ENCODE measurements around the gene MRO.

MRO gene

GRCh38 chr18:50832754-50833153 lies 12.9 kb upstream of the MRO start:
- Histone ChIP-seq H3K9me3 (ENCODE audit: control insufficient read depth, low read depth, low read length) (no peaks in the 10 kb centered on the region), H3K9ac (ENCODE audit: low read length) (no peak overlapping the region), H3K27me3 (ENCODE audit: control insufficient read depth, insufficient read depth, low read length) (no peaks in the 10 kb centered on the region), H3K36me3 (ENCODE audit: control insufficient read depth, low read depth, low read length) (no peaks in the 10 kb centered on the region), H3K4me3 (ENCODE audit: low read length) (no peak overlapping the region), H3K27ac (ENCODE audit: low read length) (no peak overlapping the region), H3K4me1 (ENCODE audit: control insufficient read depth, low read depth, low read length) (no peaks in the 10 kb centered on the region)

DNA sequence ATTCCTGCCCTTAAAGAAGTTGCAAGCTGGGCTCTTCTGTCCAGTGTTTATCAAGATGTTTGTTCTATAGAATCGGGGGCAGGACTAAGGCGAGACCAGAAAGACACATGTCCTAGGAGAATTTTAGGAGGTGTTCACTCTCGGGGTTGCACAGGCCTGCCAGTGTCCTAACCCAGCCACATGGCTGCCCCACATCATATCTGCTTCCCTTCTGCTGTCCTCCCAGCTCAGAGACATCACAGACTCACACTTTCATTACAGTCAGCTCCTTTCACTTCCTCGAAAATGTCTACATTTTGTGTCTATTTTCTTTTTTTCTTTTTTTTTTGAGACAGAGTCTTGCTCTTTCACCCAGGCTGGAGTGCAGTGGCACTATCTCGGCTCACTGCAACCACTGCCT lies 10.7 kb upstream of the MRO start:
- no peaks in the 10 kb centered on the region for H3K27me3 ChIP-seq (ENCODE audit: control insufficient read depth, insufficient read depth, low read length)
- no peak overlapping the region for H3K9ac ChIP-seq (ENCODE audit: low read length)
- H3K4me1 ChIP-seq (ENCODE audit: control insufficient read depth, low read depth, low read length): no peaks in the 10 kb centered on the region
- no peak overlapping the region for H3K4me3 ChIP-seq (ENCODE audit: low read length)
- H3K9me3 ChIP-seq (ENCODE audit: control insufficient read depth, low read depth, low read length): no peaks in the 10 kb centered on the region
- no peak overlapping the region for H3K27ac ChIP-seq (ENCODE audit: low read length)
- no peaks in the 10 kb centered on the region for H3K36me3 ChIP-seq (ENCODE audit: control insufficient read depth, low read depth, low read length)

GRCh38 chr18:50829644-50830043 lies 9.8 kb upstream of the MRO start:
- no peaks in the 10 kb centered on the region for H3K9me3 ChIP-seq (ENCODE audit: control insufficient read depth, low read depth, low read length)
- H3K27ac ChIP-seq (ENCODE audit: low read length): no peak overlapping the region
- no peaks in the 10 kb centered on the region for H3K36me3 ChIP-seq (ENCODE audit: control insufficient read depth, low read depth, low read length)
- no peak overlapping the region for H3K4me3 ChIP-seq (ENCODE audit: low read length)
- no peak overlapping the region for H3K9ac ChIP-seq (ENCODE audit: low read length)
- H3K27me3 ChIP-seq (ENCODE audit: control insufficient read depth, insufficient read depth, low read length): no peaks in the 10 kb centered on the region
- no peaks in the 10 kb centered on the region for H3K4me1 ChIP-seq (ENCODE audit: control insufficient read depth, low read depth, low read length)

DNA sequence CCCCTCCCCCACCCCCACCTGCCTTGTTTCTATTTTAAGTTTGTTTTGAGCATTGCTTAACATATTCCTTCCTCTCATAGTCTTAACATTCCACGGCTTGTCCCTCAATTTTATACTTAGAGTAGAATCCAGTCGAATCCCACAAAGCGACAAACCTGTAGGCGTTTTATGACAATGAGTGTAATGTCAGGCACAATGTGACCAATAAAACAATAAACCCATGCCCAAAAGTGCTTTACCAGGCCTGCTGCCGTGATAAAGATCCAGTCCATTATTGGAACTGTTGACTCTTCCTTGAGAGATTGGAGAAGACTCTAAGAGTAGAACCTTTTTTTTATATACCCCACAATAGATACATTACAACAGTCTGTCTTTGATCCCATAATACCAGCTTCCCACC lies 6.2 kb upstream of the MRO start:
- no peak overlapping the region for H3K4me3 ChIP-seq (ENCODE audit: low read length)
- H3K36me3 ChIP-seq (ENCODE audit: control insufficient read depth, low read depth, low read length): no peaks in the 10 kb centered on the region
- H3K4me1 ChIP-seq (ENCODE audit: control insufficient read depth, low read depth, low read length): no peaks in the 10 kb centered on the region
- no peak overlapping the region for H3K9ac ChIP-seq (ENCODE audit: low read length)
- no peaks in the 10 kb centered on the region for H3K27me3 ChIP-seq (ENCODE audit: control insufficient read depth, insufficient read depth, low read length)
- H3K9me3 ChIP-seq (ENCODE audit: control insufficient read depth, low read depth, low read length): no peaks in the 10 kb centered on the region
- H3K27ac ChIP-seq (ENCODE audit: low read length): no peak overlapping the region

GRCh38 chr18:50825621-50826020 lies 5.8 kb upstream of the MRO start:
- H3K27me3 ChIP-seq (ENCODE audit: control insufficient read depth, insufficient read depth, low read length): no peaks in the 10 kb centered on the region

GRCh38 chr18:50822756-50823155 lies 2.9 kb upstream of the MRO start:
- no peak overlapping the region for H3K9ac ChIP-seq (ENCODE audit: low read length)
- no peaks in the 10 kb centered on the region for H3K36me3 ChIP-seq (ENCODE audit: control insufficient read depth, low read depth, low read length)
- no peaks in the 10 kb centered on the region for H3K9me3 ChIP-seq (ENCODE audit: control insufficient read depth, low read depth, low read length)
- H3K27me3 ChIP-seq (ENCODE audit: control insufficient read depth, insufficient read depth, low read length): no peaks in the 10 kb centered on the region
- H3K27ac ChIP-seq (ENCODE audit: low read length): no peak overlapping the region
- no peak overlapping the region for H3K4me3 ChIP-seq (ENCODE audit: low read length)
- H3K4me1 ChIP-seq (ENCODE audit: control insufficient read depth, low read depth, low read length): peaks cover 12% of the 10 kb centered on the region

More at GRCh38 chr18:50825621-50826020, 5.8 kb upstream of the MRO start:
- Histone ChIP-seq H3K4me3 (ENCODE audit: low read length) (no peak overlapping the region), H3K27ac (ENCODE audit: low read length) (no peak overlapping the region), H3K4me1 (ENCODE audit: control insufficient read depth, low read depth, low read length) (no peaks in the 10 kb centered on the region), H3K9me3 (ENCODE audit: control insufficient read depth, low read depth, low read length) (no peaks in the 10 kb centered on the region), H3K9ac (ENCODE audit: low read length) (no peak overlapping the region), H3K36me3 (ENCODE audit: control insufficient read depth, low read depth, low read length) (no peaks in the 10 kb centered on the region)

DNA sequence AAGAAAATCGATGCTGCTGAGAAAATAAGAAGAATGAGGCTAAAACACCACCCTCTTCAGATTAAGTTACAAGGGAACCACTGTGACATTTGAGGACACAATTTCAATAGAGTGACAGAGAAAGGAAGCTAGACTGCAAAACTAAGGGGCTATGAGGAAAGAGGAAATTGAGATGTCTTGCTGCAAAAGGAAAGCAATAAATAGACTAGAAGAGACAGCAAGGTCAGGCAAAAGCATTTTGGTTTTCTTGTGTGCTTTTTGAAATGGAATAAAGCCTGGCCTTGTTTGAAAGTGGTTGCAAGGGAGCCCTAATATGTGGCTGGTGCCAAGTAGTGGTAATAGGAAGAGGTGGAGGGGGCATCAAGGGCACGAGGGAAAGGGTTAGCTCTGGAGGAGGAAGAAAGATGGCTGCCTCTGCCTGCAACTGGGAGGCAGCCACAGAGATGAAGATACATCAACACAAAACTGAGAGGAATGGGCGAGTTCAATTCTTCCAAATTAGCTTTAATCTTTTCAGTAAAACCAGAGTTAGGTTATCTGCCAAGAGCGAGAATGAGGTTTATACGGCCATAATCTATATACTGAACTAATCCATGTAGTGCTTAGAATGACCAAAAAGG lies 1.2 kb upstream of the MRO start:
- H3K4me1 ChIP-seq (ENCODE audit: control insufficient read depth, low read depth, low read length): peaks cover 24% of the 10 kb centered on the region
- no peaks in the 10 kb centered on the region for H3K27me3 ChIP-seq (ENCODE audit: control insufficient read depth, insufficient read depth, low read length)
- no peak overlapping the region for H3K27ac ChIP-seq (ENCODE audit: low read length)
- no peak overlapping the region for H3K4me3 ChIP-seq (ENCODE audit: low read length)
- no peak overlapping the region for H3K9ac ChIP-seq (ENCODE audit: low read length)
- H3K9me3 ChIP-seq (ENCODE audit: control insufficient read depth, low read depth, low read length): no peaks in the 10 kb centered on the region
- no peaks in the 10 kb centered on the region for H3K36me3 ChIP-seq (ENCODE audit: control insufficient read depth, low read depth, low read length)

- peak overlapping the region; percentile 54 for H3K4me3 ChIP-seq (ENCODE audit: low read length)
Measured at GRCh38 chr18:50819027-50819727, 639 bp downstream of the MRO start.

DNA sequence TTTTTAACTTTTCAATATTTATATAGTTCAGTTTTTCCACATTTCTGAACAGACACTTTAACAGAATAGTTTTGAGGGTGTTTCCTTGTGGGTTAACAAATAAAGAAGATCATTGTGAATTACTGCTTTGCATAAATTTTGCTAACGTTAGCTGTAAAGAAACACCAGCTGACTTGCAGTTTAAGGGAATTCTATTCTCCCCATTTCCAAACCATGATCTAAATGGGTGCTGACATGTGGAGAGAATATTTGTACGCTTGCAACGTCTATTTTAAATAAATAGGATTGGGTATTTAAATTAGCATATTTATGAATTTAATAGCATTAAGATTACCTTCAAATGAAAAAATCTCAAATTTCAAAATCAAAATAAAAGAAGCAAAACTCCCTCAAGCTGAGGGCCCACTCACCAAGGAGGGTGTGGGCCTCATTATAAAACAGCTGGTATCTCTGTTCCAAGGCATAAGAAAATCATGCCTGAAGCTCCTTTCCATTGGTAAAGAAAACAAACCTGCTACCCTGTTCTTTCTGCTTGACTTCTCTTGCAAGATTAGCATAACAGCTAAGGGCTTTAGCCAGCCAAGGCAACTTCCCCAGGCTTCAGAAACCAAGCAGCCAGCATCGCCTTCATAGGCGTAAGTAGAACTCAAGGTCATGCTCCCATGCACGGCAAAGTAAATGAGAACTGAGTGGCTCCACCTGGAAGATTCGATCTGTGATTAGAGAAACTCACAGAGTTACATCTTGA lies 3.2 kb downstream of the MRO start:
- no peaks in the 10 kb centered on the region for H3K36me3 ChIP-seq (ENCODE audit: control insufficient read depth, low read depth, low read length)
- H3K27me3 ChIP-seq (ENCODE audit: control insufficient read depth, insufficient read depth, low read length): no peaks in the 10 kb centered on the region
- H3K4me1 ChIP-seq (ENCODE audit: control insufficient read depth, low read depth, low read length): peaks cover 24% of the 10 kb centered on the region
- H3K9me3 ChIP-seq (ENCODE audit: control insufficient read depth, low read depth, low read length): no peaks in the 10 kb centered on the region
- H3K4me3 ChIP-seq (ENCODE audit: low read length): no peak overlapping the region
- H3K9ac ChIP-seq (ENCODE audit: low read length): no peak overlapping the region
- no peak overlapping the region for H3K27ac ChIP-seq (ENCODE audit: low read length)

More at GRCh38 chr18:50819027-50819727, 639 bp downstream of the MRO start:
- H3K9me3 ChIP-seq (ENCODE audit: control insufficient read depth, low read depth, low read length): no peaks in the 10 kb centered on the region
- H3K27me3 ChIP-seq (ENCODE audit: control insufficient read depth, insufficient read depth, low read length): no peaks in the 10 kb centered on the region
- no peaks in the 10 kb centered on the region for H3K36me3 ChIP-seq (ENCODE audit: control insufficient read depth, low read depth, low read length)
- H3K27ac ChIP-seq (ENCODE audit: low read length): no peak overlapping the region
- peaks cover 24% of the 10 kb centered on the region for H3K4me1 ChIP-seq (ENCODE audit: control insufficient read depth, low read depth, low read length)
- peak overlapping the region; percentile 19 for H3K9ac ChIP-seq (ENCODE audit: low read length)

GRCh38 chr18:50814395-50814794 lies 5.4 kb downstream of the MRO start:
- no peaks in the 10 kb centered on the region for H3K36me3 ChIP-seq (ENCODE audit: control insufficient read depth, low read depth, low read length)
- H3K27ac ChIP-seq (ENCODE audit: low read length): no peak overlapping the region
- H3K9ac ChIP-seq (ENCODE audit: low read length): no peak overlapping the region
- H3K9me3 ChIP-seq (ENCODE audit: control insufficient read depth, low read depth, low read length): no peaks in the 10 kb centered on the region
- no peak overlapping the region for H3K4me3 ChIP-seq (ENCODE audit: low read length)
- no peaks in the 10 kb centered on the region for H3K27me3 ChIP-seq (ENCODE audit: control insufficient read depth, insufficient read depth, low read length)
- H3K4me1 ChIP-seq (ENCODE audit: control insufficient read depth, low read depth, low read length): peaks cover 19% of the 10 kb centered on the region

DNA sequence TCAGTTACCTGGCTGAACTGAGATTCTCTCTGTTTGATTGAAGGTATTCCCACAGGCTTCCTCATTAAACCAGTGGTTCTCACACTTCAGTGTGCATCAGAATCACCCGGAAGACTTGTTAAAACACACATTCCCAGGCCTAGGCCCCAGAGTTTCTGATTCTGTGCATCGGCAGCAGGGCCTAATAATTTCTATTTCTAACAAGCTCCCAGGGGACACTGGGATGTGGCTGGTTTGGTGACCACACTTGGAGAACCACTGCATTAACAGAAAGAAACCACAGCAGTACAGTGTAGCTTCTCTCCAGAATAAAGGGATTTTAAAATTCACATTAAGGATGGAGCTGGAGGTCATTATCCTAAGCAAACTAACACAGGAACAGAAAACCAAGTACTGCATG lies 6.5 kb downstream of the MRO start:
- no peak overlapping the region for H3K27ac ChIP-seq (ENCODE audit: low read length)
- H3K36me3 ChIP-seq (ENCODE audit: control insufficient read depth, low read depth, low read length): no peaks in the 10 kb centered on the region
- H3K9ac ChIP-seq (ENCODE audit: low read length): no peak overlapping the region
- H3K4me3 ChIP-seq (ENCODE audit: low read length): no peak overlapping the region
- H3K27me3 ChIP-seq (ENCODE audit: control insufficient read depth, insufficient read depth, low read length): no peaks in the 10 kb centered on the region
- no peaks in the 10 kb centered on the region for H3K9me3 ChIP-seq (ENCODE audit: control insufficient read depth, low read depth, low read length)
- peaks cover 18% of the 10 kb centered on the region for H3K4me1 ChIP-seq (ENCODE audit: control insufficient read depth, low read depth, low read length)
